HG02884 (cell line): Measurements from ENCODE around the gene FGD2.
"Not testable (repeated sequence)": the region's sequence is repeated elsewhere in the genome, so short reads cannot be mapped to it uniquely, and the experiment has no call there.

Experiments used
- ATAC-seq: cut with Tn5 transposase; IDR thresholded peaks from one replicate; pipeline ENCODE4 v1.9.1; 2021; ENCODE audit warnings: mild to moderate bottlenecking, moderate library complexity; ENCODE audit not compliant: unreplicated experiment

The FGD2 gene

GRCh38 chr6:36989264-36989663 is 16.2 kb upstream of the FGD2 start:
- ATAC-seq: no peak

GRCh38 chr6:36990401-36990800 is 15.1 kb upstream of the FGD2 start:
- ATAC-seq: not testable (repeated sequence)

- ATAC-seq: no peak
These were observed 7.4 kb upstream of the FGD2 start for GRCh38 chr6:36997811-36998722.

GRCh38 chr6:36998723-36999038 is 6.8 kb upstream of the FGD2 start:
- ATAC-seq: no peak

- ATAC-seq: no peak
These were observed 6.2 kb upstream of the FGD2 start for GRCh38 chr6:36999061-36999750.

GRCh38 chr6:36999751-37000125 is 5.7 kb upstream of the FGD2 start:
- ATAC-seq: no peak

- ATAC-seq: no peak
These were observed 1.1 kb upstream of the FGD2 start for GRCh38 chr6:37004044-37004980.

- no peak for ATAC-seq
These were observed 542 bp downstream of the FGD2 start for GRCh38 chr6:37005827-37006567.

- no peak for ATAC-seq
These were observed 1.4 kb downstream of the FGD2 start for GRCh38 chr6:37006793-37007339.

GRCh38 chr6:37007340-37008043 is 2.0 kb downstream of the FGD2 start:
- ATAC-seq: no peak

- ATAC-seq: no peak
These were observed 3.3 kb downstream of the FGD2 start for GRCh38 chr6:37008484-37009465.

GRCh38 chr6:37010402-37010892 is 5.0 kb downstream of the FGD2 start:
- ATAC-seq: no peak

- no peak for ATAC-seq
These were observed 6.4 kb downstream of the FGD2 start for GRCh38 chr6:37011656-37012378.

- ATAC-seq: no peak
These were observed 8.3 kb downstream of the FGD2 start for GRCh38 chr6:37013516-37014491.

GRCh38 chr6:37014667-37015066 is 9.2 kb downstream of the FGD2 start:
- ATAC-seq: no peak

- no peak for ATAC-seq
These were observed 10.1 kb downstream of the FGD2 start for GRCh38 chr6:37015532-37015931.
